ENCODE results near the gene SHB. TPM values are rescaled to one million over a fixed set of nuclear protein-coding genes. Genes with fewer than 3 reads are reported as not detected.

SHB gene
- total and polyA plus RNA-seq, 2 of the 13 experiments (the other 11 are each of a cell fraction or from before 2014, with no cell fraction given) = 19.4 to 20.7 TPM

- in situ Hi-C loops (cut with HindIII; ENCODE audit: extremely low pct_ligation_motif_present, low pct_unique_long_range_greater_than_20kb) (loop anchor here (5.0 kb wide), 2 partner anchors 47 to 107 kb away; partner anchors contain the start of gene SHB), intact Hi-C loops (cut with micrococcal nuclease; ENCODE audit: unreplicated experiment) (no loop called here)
- H3K9ac ChIP-seq (ENCODE audit: insufficient read depth, low read depth, low read length) = no peak overlapping the region
- CTCF ChIA-PET (ENCODE audit: low intra/inter-chr PET ratio, low total read pairs) = no interaction called here
- H4K20me1 ChIP-seq (ENCODE audit: insufficient read depth, low read length) = peaks cover 38% of the 10 kb centered on the region
- FAIRE-seq (no peak), DNase-seq (ENCODE audit: low spot score) (no peak), ATAC-seq (no peak)
- peaks cover 8% of the 10 kb centered on the region for H3K79me2 ChIP-seq (ENCODE audit: insufficient read depth, low read length)
- no peak overlapping the region for H3K27ac ChIP-seq (ENCODE audit: extremely low read length, insufficient read depth, low read length)
- BruUV-seq (replicated peaks) = no TSS peak
- no peak overlapping the region for H2AFZ ChIP-seq (ENCODE audit: low read length)
- TF ChIP-seq TBX3 (IDR thresholded peaks at IDR 0.05; ENCODE audit: borderline replicate concordance) = no peak
- no peak for TF ChIP-seq JARID2 (CRISPR knock-in tag; IDR thresholded peaks at IDR 0.05; ENCODE audit: insufficient replicate concordance)
- TF ChIP-seq MAFF (IDR thresholded peaks at IDR 0.05; ENCODE audit: low read depth, low read length) = no peak
- no peak for TF ChIP-seq ZFP62 (CRISPR knock-in tag; IDR thresholded peaks at IDR 0.05)
- TF ChIP-seq HIVEP1 (CRISPR knock-in tag; IDR thresholded peaks at IDR 0.05) = no peak
- H3K9me3 ChIP-seq (ENCODE audit: low read length) = no peaks in the 10 kb centered on the region
- no peak overlapping the region for H3K4me2 ChIP-seq (ENCODE audit: low read depth, low read length)
- H3K27me3 ChIP-seq (ENCODE audit: control insufficient read depth in 1 of 2, insufficient read depth in 2 of 2, low read length in 2 of 2) = no peaks in the 10 kb centered on the region
- H3K36me3 ChIP-seq (replicated peaks in 1 of 2; ENCODE audit: control insufficient read depth in 1 of 2, insufficient read depth in 2 of 2, low read length in 2 of 2) = peaks cover 23 to 74% of the 10 kb centered on the region in 2 experiments
- no peak overlapping the region for H3K4me3 ChIP-seq (replicated peaks in 1 of 3; ENCODE audit: insufficient read depth in 1 of 3, low read depth in 2 of 3, low read length in 3 of 3)
- H3K4me1 ChIP-seq (ENCODE audit: insufficient read depth, low read length) = peaks cover 42% of the 10 kb centered on the region
- 100% methylated on average over 3 of the region's 3 CpGs for WGBS (ENCODE audit: low lambda C conversion rate)
- POLR2A ChIA-PET = no interaction called here
Measured at GRCh38 chr9:37960631-37961030, 108.4 kb downstream of the SHB start.

- no TSS peak for BruUV-seq (replicated peaks)
- FAIRE-seq = no peak
- Histone ChIP-seq H3K79me2 (ENCODE audit: insufficient read depth, low read length) (peaks cover 8% of the 10 kb centered on the region), H3K9ac (ENCODE audit: insufficient read depth, low read depth, low read length) (no peak overlapping the region), H3K36me3 (replicated peaks in 1 of 2; ENCODE audit: control insufficient read depth in 1 of 2, insufficient read depth in 2 of 2, low read length in 2 of 2) (peaks cover 26 to 80% of the 10 kb centered on the region in 2 experiments), H3K4me2 (ENCODE audit: low read depth, low read length) (no peak overlapping the region), H3K27ac (ENCODE audit: extremely low read length, insufficient read depth, low read length) (no peak overlapping the region), H2AFZ (ENCODE audit: low read length) (no peak overlapping the region), H3K4me1 (ENCODE audit: insufficient read depth, low read length) (peaks cover 36% of the 10 kb centered on the region), H3K27me3 (ENCODE audit: control insufficient read depth in 1 of 2, insufficient read depth in 2 of 2, low read length in 2 of 2) (no peaks in the 10 kb centered on the region), H3K9me3 (ENCODE audit: low read length) (no peaks in the 10 kb centered on the region), H3K4me3 (replicated peaks in 1 of 3; ENCODE audit: insufficient read depth in 1 of 3, low read depth in 2 of 3, low read length in 3 of 3) (no peak overlapping the region), H4K20me1 (ENCODE audit: insufficient read depth, low read length) (peaks cover 35% of the 10 kb centered on the region)
- ChIA-PET CTCF (ENCODE audit: low intra/inter-chr PET ratio, low total read pairs) (no interaction called here), POLR2A (no interaction called here)
- intact Hi-C loops (cut with micrococcal nuclease; ENCODE audit: unreplicated experiment) = no loop called here
- no peak for ATAC-seq
- in situ Hi-C loops (cut with HindIII; ENCODE audit: extremely low pct_ligation_motif_present, low pct_unique_long_range_greater_than_20kb) = loop anchor here (5.0 kb wide), 2 partner anchors 47 to 107 kb away; partner anchors contain the start of gene SHB
- DNase-seq (ENCODE audit: low spot score) = no peak
- 76% methylated on average over 4 of the region's 4 CpGs for WGBS (ENCODE audit: low lambda C conversion rate)
- no peak for TF ChIP-seq PBX2 (CRISPR knock-in tag; IDR thresholded peaks at IDR 0.05)
- TF ChIP-seq GATAD1 (CRISPR knock-in tag; IDR thresholded peaks at IDR 0.05) = no peak
Measured at GRCh38 chr9:37959976-37960375, 109.1 kb downstream of the SHB start.

Measured in HepG2 (cell line).